ENCODE results near the gene POLN.

POLN gene

GRCh38 chr4:2065106-2065930, 176.6 kb downstream of the POLN start:
- H3K36me3 ChIP-seq (ENCODE audit: control insufficient read depth, insufficient read depth, low read length), result no peaks in the 10 kb centered on the region
- no peak overlapping the region for H3K4me3 ChIP-seq (ENCODE audit: low read length)
- peaks cover 10% of the 10 kb centered on the region for H3K27me3 ChIP-seq (ENCODE audit: control insufficient read depth, insufficient read depth, low read length)
- H3K9ac ChIP-seq (ENCODE audit: low read length), result no peak overlapping the region
- no peaks in the 10 kb centered on the region for H3K4me1 ChIP-seq (ENCODE audit: control insufficient read depth, insufficient read depth, low read length)
- no peak overlapping the region for H3K27ac ChIP-seq (ENCODE audit: low read depth, low read length)

DNA sequence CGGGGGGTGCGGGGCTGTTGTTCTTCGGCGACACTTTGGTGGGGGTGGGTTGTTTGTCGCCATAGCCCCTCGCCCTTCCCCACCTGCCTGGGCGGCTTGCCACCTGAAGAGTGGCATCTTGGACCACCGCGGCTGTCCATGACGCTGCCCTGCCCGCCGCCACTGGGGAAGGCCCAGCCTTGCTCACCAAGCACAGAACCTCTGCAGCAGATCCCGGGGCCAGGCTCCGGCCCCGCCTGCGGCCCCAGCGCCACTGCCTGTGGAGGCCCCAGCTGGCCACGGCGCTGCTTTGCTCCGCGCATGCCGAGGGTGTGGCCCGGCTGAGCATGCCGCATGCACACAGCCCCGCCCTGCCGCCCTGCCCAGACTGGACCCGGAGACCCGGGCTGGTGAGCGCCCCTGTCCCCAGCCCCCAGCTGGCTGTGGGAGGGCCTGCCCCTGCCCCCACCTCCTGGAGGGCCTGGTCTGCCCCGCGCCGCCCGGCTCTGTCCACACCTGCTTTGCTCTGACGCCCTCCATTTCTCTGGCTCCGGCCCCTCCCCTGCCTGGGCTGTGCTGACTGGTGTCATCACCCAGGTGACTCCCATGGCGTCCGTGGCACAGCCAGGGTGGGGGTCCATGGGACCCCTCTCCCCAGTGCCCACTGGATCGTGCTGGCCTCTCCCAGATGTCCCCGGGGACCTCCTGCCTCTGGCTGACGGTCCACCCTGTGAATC, 177.5 kb downstream of the POLN start:
- no peaks in the 10 kb centered on the region for H3K4me1 ChIP-seq (ENCODE audit: control insufficient read depth, insufficient read depth, low read length)
- H3K9ac ChIP-seq (ENCODE audit: low read length), result no peak overlapping the region
- no peaks in the 10 kb centered on the region for H3K36me3 ChIP-seq (ENCODE audit: control insufficient read depth, insufficient read depth, low read length)
- H3K27me3 ChIP-seq (ENCODE audit: control insufficient read depth, insufficient read depth, low read length), result peaks cover 12% of the 10 kb centered on the region
- no peak overlapping the region for H3K27ac ChIP-seq (ENCODE audit: low read depth, low read length)
- no peak overlapping the region for H3K4me3 ChIP-seq (ENCODE audit: low read length)

GRCh38 chr4:2063557-2064275, 178.2 kb downstream of the POLN start:
- Histone ChIP-seq H3K36me3 (ENCODE audit: control insufficient read depth, insufficient read depth, low read length) (no peaks in the 10 kb centered on the region), H3K27ac (ENCODE audit: low read depth, low read length) (no peak overlapping the region), H3K27me3 (ENCODE audit: control insufficient read depth, insufficient read depth, low read length) (peaks cover 12% of the 10 kb centered on the region), H3K4me3 (ENCODE audit: low read length) (no peak overlapping the region), H3K9ac (ENCODE audit: low read length) (no peak overlapping the region), H3K4me1 (ENCODE audit: control insufficient read depth, insufficient read depth, low read length) (no peaks in the 10 kb centered on the region)

- H3K4me1 ChIP-seq (ENCODE audit: control insufficient read depth, insufficient read depth, low read length), result no peaks in the 10 kb centered on the region
- peaks cover 15% of the 10 kb centered on the region for H3K27me3 ChIP-seq (ENCODE audit: control insufficient read depth, insufficient read depth, low read length)
- no peak overlapping the region for H3K4me3 ChIP-seq (ENCODE audit: low read length)
- H3K27ac ChIP-seq (ENCODE audit: low read depth, low read length), result no peak overlapping the region
- no peaks in the 10 kb centered on the region for H3K36me3 ChIP-seq (ENCODE audit: control insufficient read depth, insufficient read depth, low read length)
- no peak overlapping the region for H3K9ac ChIP-seq (ENCODE audit: low read length)
Observed at GRCh38 chr4:2062808-2063524, 179.0 kb downstream of the POLN start.

- Histone ChIP-seq H3K9ac (ENCODE audit: low read length) (no peak overlapping the region), H3K27ac (ENCODE audit: low read depth, low read length) (no peak overlapping the region), H3K4me1 (ENCODE audit: control insufficient read depth, insufficient read depth, low read length) (no peaks in the 10 kb centered on the region), H3K4me3 (ENCODE audit: low read length) (no peak overlapping the region), H3K36me3 (ENCODE audit: control insufficient read depth, insufficient read depth, low read length) (no peaks in the 10 kb centered on the region), H3K27me3 (ENCODE audit: control insufficient read depth, insufficient read depth, low read length) (peaks cover 17% of the 10 kb centered on the region)
Observed at GRCh38 chr4:2062168-2062807, 179.6 kb downstream of the POLN start.

DNA sequence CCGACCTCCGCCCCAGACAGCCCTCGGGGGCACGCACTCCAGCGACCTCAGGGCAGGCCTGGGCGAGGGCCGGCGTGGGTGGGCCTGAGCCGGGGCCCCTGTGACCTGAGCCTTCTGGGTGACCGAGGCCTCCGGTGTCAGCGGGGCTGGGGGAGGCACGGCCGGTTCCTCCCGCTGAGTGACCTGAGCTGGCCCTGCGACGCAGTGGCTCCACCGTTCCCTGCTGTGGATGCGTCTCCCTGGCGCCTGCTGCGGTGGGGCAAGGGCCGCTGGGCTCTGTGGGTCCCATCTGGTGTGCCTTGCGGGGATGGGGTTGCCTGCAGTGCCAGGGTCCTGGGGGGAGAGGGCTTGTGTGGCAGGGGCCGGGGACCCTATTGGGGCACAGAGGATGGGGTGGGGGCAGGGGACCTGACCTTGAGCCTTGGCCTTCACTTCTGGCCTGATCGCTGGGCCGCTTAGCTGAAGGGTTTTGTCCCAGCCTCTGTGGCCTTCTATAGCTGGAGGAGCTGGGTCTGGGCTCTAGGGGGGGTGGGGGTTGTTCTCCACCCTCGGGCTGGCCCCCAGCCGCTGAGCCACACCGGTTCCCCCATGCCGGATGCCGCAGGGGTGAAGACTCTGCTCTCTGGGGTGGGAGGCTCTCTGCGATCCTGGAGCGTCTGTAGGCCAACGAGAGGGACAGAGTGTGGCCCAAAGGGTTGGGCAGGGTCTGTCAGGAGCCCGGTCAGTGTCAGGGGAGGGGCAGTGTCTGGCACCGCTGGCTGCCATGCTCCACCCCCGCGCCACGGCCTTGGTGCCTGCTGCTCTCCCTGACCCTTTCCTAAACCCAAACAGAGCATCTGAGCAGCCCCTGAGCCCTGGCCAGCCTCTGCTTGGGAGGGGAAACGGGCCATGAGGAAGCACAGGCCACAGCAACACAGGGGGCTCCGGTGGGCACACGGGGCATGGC, 180.5 kb downstream of the POLN start:
- H3K36me3 ChIP-seq (ENCODE audit: control insufficient read depth, insufficient read depth, low read length), result no peaks in the 10 kb centered on the region
- H3K4me3 ChIP-seq (ENCODE audit: low read length), result no peak overlapping the region
- H3K27me3 ChIP-seq (ENCODE audit: control insufficient read depth, insufficient read depth, low read length), result peaks cover 20% of the 10 kb centered on the region
- no peaks in the 10 kb centered on the region for H3K4me1 ChIP-seq (ENCODE audit: control insufficient read depth, insufficient read depth, low read length)
- no peak overlapping the region for H3K27ac ChIP-seq (ENCODE audit: low read depth, low read length)
- H3K9ac ChIP-seq (ENCODE audit: low read length), result no peak overlapping the region

GRCh38 chr4:2060611-2061185, 181.2 kb downstream of the POLN start:
- no peaks in the 10 kb centered on the region for H3K36me3 ChIP-seq (ENCODE audit: control insufficient read depth, insufficient read depth, low read length)
- H3K27me3 ChIP-seq (ENCODE audit: control insufficient read depth, insufficient read depth, low read length), result peaks cover 20% of the 10 kb centered on the region
- H3K9ac ChIP-seq (ENCODE audit: low read length), result no peak overlapping the region
- no peaks in the 10 kb centered on the region for H3K4me1 ChIP-seq (ENCODE audit: control insufficient read depth, insufficient read depth, low read length)
- no peak overlapping the region for H3K4me3 ChIP-seq (ENCODE audit: low read length)
- H3K27ac ChIP-seq (ENCODE audit: low read depth, low read length), result no peak overlapping the region

GRCh38 chr4:2059726-2060602, 182.0 kb downstream of the POLN start:
- Histone ChIP-seq H3K36me3 (ENCODE audit: control insufficient read depth, insufficient read depth, low read length) (no peaks in the 10 kb centered on the region), H3K4me3 (ENCODE audit: low read length) (no peak overlapping the region), H3K4me1 (ENCODE audit: control insufficient read depth, insufficient read depth, low read length) (no peaks in the 10 kb centered on the region), H3K27me3 (ENCODE audit: control insufficient read depth, insufficient read depth, low read length) (peaks cover 20% of the 10 kb centered on the region), H3K27ac (ENCODE audit: low read depth, low read length) (no peak overlapping the region), H3K9ac (ENCODE audit: low read length) (no peak overlapping the region)

DNA sequence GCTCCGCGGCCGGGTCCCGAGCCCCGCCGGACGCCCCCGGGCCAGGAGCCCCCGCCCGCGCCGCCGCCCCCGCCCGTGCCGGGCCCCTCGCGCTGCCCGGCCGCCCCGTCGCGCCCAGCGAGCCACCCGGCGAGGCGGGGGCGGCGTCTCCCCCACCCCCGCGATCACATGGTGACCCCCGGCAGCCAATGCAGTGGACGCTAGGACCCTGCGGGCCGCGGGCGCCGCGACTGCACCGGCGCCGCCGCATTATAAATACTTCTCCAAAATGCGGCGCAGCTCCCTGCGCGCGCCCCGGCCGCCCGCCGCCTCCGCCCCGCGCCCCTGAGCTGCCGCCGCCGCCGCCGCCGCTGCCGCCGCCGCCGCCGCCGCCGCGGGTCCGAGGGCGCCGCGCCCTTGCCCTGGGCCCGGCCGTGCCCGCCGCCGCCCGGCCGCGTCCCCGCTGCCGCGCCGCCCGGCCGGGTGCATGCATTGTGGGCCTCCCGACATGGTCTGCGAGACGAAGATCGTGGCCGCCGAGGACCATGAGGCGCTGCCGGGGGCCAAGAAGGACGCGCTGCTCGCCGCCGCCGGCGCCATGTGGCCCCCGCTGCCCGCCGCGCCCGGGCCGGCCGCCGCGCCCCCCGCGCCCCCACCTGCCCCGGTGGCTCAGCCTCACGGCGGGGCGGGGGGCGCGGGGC, 182.7 kb downstream of the POLN start, which contains the start of gene NAT8L:
NAT8L (plus strand) TSS at position 282 of the 680 bp plus-strand sequence; CDS start at position 467, 185 bp downstream.
- peaks cover 17% of the 10 kb centered on the region for H3K27me3 ChIP-seq (ENCODE audit: control insufficient read depth, insufficient read depth, low read length)

More for the DNA sequence above, 182.7 kb downstream of the POLN start, which contains the start of gene NAT8L:
- no peak within 1 kb of the TSS for H3K4me3 ChIP-seq (ENCODE audit: low read length)
- no peaks in the 10 kb centered on the region for H3K36me3 ChIP-seq (ENCODE audit: control insufficient read depth, insufficient read depth, low read length)
- no peak within 1 kb of the TSS for H3K9ac ChIP-seq (ENCODE audit: low read length)
- no peak within 1 kb of the TSS for H3K27ac ChIP-seq (ENCODE audit: low read depth, low read length)
- no peaks in the 10 kb centered on the region for H3K4me1 ChIP-seq (ENCODE audit: control insufficient read depth, insufficient read depth, low read length)
